ENCODE results near the gene NAB2. TPM values are rescaled to one million over a fixed set of nuclear protein-coding genes. Genes with fewer than 3 reads are reported as not detected.

The NAB2 gene
- total and polyA plus RNA-seq, 12 donors, result 9.5 to 20.2 (median 13.1) TPM

- DNase-seq (no peak), ATAC-seq (no peak)
- Histone ChIP-seq H3K4me1 (peaks cover 19 to 65% (median 46%) of the 10 kb centered on the region in 9 donors), H3K36me3 (peaks cover 0 to 69% (median 39%) of the 10 kb centered on the region in 9 donors), H3K4me3 (peak overlapping the region in 2 of 10 donors; percentile 3 to 8), H3K27me3 (no peaks in the 10 kb centered on the region), H3K9me3 (no peaks in the 10 kb centered on the region), H3K27ac (peak overlapping the region in 9 of 10 donors; percentile 19 to 76 (median 63))
- 82 to 85% methylated on average over 4 of the region's 4 CpGs for WGBS, 2 donors
- TF ChIP-seq CTCF (IDR thresholded peaks at IDR 0.05), result no peak
- intact Hi-C loops (cut with DNase I), result loop anchor here in 1 of 10 donors (2.0 kb wide), 1 partner anchor 16 kb away; no protein-coding TSS in a partner anchor
Observed at GRCh38 chr12:57092876-57093414, 4.0 kb downstream of the NAB2 start.

- no peaks in the 10 kb centered on the region for H3K9me3 ChIP-seq
- intact Hi-C loops (cut with DNase I), result loop anchor here in 1 of 10 donors (2.0 kb wide), 1 partner anchor 15 kb away; no protein-coding TSS in a partner anchor
- DNase-seq, result peak; percentile 75 to 86
- H3K4me3 ChIP-seq, result peak overlapping the region in 5 of 10 donors; percentile 3 to 20 (median 8)
- ATAC-seq, result peak; percentile 13 to 63 (median 57)
- peak overlapping the region in 9 of 10 donors; percentile 35 to 76 (median 68) for H3K27ac ChIP-seq
- TF ChIP-seq CTCF (IDR thresholded peaks at IDR 0.05), result peak; percentile 10 to 67 (median 54)
- H3K36me3 ChIP-seq, result peaks cover 0 to 76% (median 43%) of the 10 kb centered on the region in 9 donors
- H3K27me3 ChIP-seq, result no peaks in the 10 kb centered on the region
- WGBS, 2 donors, result 54 to 56% methylated on average over 24 of the region's 24 CpGs
- H3K4me1 ChIP-seq, result peaks cover 19 to 60% (median 42%) of the 10 kb centered on the region in 9 donors
Observed at GRCh38 chr12:57093415-57094207, 4.7 kb downstream of the NAB2 start.

GRCh38 chr12:57094208-57095160 is 5.6 kb downstream of the NAB2 start:
- Histone ChIP-seq H3K27me3 (no peaks in the 10 kb centered on the region), H3K4me1 (peaks cover 19 to 60% (median 42%) of the 10 kb centered on the region in 9 donors), H3K4me3 (no peak overlapping the region), H3K36me3 (peaks cover 0 to 85% (median 48%) of the 10 kb centered on the region in 9 donors), H3K27ac (peak overlapping the region in 9 of 10 donors; percentile 35 to 76 (median 68)), H3K9me3 (no peaks in the 10 kb centered on the region)
- DNase-seq (no peak), ATAC-seq (peak in 2 of 8 donors; percentile 1)
- no peak for TF ChIP-seq CTCF (IDR thresholded peaks at IDR 0.05)
- intact Hi-C loops (cut with DNase I), result no loop called here
- WGBS, 2 donors, result 58 to 66% methylated on average over 15 of the region's 15 CpGs

- no peak for TF ChIP-seq CTCF (IDR thresholded peaks at IDR 0.05)
- Histone ChIP-seq H3K9me3 (no peaks in the 10 kb centered on the region), H3K27ac (no peak overlapping the region), H3K4me3 (no peak overlapping the region), H3K27me3 (no peaks in the 10 kb centered on the region), H3K4me1 (peaks cover 14 to 53% (median 38%) of the 10 kb centered on the region in 9 donors), H3K36me3 (peaks cover 0 to 94% (median 50%) of the 10 kb centered on the region in 9 donors)
- WGBS, 2 donors, result 84 to 85% methylated on average over 3 of the region's 3 CpGs
- no peak for DNase-seq
- intact Hi-C loops (cut with DNase I), result no loop called here
- no peak for ATAC-seq
Observed at GRCh38 chr12:57095440-57095839, 6.5 kb downstream of the NAB2 start.

Measured in heart right ventricle (tissue), 16 donors.